ENCODE results near the gene POTEH.
"Not testable (repeated sequence)": the region's sequence is repeated elsewhere in the genome, so short reads cannot be mapped to it uniquely, and the experiment has no call there.

Gene POTEH

GRCh38 chr22:15689749-15690125 lies at the start of gene POTEH:
POTEH (plus strand) TSS chr22:15690026; CDS start chr22:15690078, 52 bp downstream.
- DNase-seq, result not testable (repeated sequence)

GRCh38 chr22:15642288-15642861 lies 47.5 kb upstream of the POTEH start:
- not testable (repeated sequence) for DNase-seq

DNA sequence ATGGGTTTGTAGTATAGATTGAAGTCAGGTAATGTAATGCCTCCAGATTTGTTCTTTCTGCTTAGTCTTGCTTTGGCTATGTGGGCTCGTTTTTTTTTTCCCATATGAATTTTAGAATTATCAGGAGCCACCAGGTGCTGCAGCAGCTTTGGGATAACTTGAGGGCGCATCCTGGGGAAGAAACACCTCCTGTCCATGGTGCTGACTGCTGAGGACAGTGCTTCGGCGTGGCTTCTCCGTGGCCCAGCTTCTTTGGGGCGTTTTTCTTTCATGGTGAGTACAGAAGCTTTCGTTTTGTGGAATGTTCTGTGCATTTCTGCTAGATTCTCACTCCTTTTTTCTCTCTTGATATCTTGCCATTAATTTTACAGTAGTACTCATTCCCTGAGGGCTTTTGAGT lies 37.9 kb upstream of the POTEH start:
- DNase-seq, result not testable (repeated sequence)

DNA sequence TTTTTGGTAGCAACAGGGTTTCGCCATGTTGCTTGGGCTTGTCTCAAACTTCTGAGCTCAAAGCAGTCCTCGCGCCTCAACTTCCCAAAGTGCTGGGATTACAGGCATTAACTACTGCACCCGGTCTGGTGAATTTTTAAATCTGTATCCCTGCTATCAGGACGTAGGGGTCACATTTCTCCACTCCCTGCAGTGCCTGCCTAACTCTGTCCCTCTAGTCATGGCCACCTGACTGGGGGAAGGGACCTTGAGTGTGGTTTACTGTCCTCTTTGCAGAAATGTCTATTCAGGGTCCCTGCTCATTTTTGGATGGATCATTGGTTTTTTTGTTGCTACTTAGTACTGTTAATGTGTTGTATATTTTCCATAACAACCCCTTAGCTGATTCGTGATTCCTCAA lies 37.1 kb upstream of the POTEH start:
- DNase-seq, result not testable (repeated sequence)

- DNase-seq, result not testable (repeated sequence)
Measured at GRCh38 chr22:15653241-15653640, 36.6 kb upstream of the POTEH start.

- not testable (repeated sequence) for DNase-seq
Measured at GRCh38 chr22:15661102-15661501, 28.7 kb upstream of the POTEH start.

GRCh38 chr22:15664682-15665081 lies 25.1 kb upstream of the POTEH start:
- not testable (repeated sequence) for DNase-seq

DNA sequence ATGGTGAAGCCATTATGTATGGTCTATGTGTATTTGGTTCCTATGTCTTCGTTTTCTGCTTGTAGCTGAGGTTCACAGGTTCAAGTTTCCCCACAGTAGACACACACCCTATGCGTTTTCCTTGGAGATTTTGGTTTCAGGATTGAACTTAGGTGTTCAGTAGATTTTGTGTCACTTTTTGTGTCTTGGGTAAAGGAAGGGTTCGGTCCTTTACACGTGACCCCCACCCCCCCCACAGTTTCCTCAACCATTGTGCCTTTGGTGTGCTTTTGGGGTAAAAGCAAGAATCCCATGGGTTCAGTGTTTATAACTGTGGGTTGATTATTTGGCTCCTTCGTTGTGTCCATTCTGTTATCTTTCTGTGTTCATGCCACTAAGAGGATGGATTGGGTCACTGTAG lies 24.3 kb upstream of the POTEH start:
- not testable (repeated sequence) for DNase-seq

DNA sequence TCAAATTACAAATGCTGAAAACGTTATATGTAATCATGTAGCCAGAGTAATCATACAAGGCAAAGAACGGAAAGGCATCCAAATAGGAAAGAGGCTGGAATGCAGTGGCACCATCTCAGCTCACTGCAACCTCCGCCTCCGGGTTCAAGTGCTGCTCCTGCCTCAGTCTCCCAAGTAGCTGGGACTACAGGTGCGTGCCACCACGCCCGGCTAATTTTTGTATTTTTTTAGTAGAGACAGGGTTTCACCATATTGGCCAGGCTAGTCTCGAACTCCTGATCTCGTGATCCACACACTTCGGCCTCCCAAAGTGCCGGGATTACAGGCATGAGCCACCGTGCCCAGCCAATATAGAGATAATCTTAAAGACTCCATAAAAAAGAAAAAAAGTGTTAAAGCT lies 20.4 kb upstream of the POTEH start:
- not testable (repeated sequence) for DNase-seq

DNA sequence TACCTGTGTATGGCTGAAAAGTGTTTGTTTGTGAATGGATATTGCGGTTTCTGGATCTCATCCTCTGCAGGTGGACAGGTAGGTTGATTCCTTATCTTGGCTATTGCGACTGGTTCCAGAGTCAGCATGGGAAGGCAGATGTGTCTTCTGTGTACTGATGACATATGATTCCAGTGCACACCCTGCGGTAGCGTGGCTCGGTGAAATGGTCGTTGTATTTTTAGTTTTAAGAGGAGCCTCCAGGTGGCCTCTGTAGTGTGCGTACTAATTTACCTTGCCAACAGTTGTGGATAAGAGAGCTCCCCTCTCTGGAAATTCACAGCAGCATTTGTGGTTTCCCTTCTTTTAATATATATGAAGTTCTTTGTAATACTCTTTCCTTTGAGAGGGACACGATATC lies 10.1 kb upstream of the POTEH start:
- not testable (repeated sequence) for DNase-seq

- DNase-seq, result not testable (repeated sequence)
Measured at GRCh38 chr22:15684115-15684514, 5.7 kb upstream of the POTEH start.

DNA sequence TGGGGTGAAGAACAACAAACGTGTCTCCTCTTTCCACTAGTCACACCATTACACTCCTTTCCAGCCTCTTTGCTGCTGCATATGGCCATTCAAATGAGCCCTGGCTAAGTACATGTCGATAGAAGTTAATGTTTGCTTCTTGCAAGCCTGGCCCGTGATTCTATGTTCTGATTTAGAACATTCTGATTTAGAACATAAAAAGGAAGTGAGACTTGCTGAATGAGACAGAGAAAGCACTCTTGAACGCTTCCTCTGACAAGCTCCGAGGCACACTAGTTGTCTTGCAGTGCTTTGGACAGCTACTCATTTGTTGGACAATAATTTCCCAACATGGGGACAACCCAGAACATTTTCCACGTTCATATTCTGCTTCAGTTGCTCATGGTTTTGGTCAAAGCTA lies 5.1 kb upstream of the POTEH start:
- not testable (repeated sequence) for DNase-seq

DNA sequence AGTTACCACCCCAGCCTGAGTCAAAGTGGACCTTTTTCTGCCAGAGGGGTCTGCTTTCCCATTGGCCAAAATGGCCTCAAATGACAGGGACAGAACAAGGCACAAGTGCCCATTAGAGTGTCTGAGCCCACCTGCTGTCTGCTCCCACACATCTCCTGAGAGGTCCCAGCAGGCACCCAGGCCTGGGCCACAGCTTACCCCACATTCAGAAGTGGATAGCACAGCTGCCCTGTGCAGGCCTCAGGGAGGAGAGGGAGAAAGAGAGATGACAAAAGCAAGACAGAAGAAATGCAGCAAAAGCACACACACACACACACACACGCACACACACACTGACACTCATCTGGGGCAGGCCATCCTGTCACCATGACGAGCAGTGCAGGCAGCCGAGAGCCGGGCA lies 4.2 kb upstream of the POTEH start:
- DNase-seq, result not testable (repeated sequence)

DNA sequence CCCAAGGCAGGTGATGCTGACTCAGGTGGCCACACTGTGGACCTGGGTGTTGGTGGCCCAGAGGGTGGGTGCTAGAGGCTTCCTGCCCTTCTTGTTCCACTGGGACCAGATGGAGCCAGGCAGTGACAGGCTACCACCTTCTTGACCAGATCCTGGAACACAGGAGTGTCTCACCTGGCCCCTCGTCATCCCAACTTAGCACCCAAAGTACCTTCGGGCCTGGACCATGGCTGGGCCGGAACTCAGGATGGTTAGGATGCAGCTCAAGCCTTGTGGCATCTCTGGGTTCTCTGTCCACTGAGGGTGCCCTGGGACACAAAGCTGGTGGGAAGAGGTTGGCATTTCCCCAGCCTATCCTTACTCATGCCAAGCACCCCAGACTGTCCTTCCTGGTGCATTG lies 2.7 kb upstream of the POTEH start:
- not testable (repeated sequence) for DNase-seq

GRCh38 chr22:15687676-15688075 lies 2.1 kb upstream of the POTEH start:
- not testable (repeated sequence) for DNase-seq

GRCh38 chr22:15688090-15688489 lies 1.7 kb upstream of the POTEH start:
- not testable (repeated sequence) for DNase-seq

- not testable (repeated sequence) for DNase-seq
Measured at GRCh38 chr22:15689012-15689748, 646 bp upstream of the POTEH start.

- DNase-seq, result not testable (repeated sequence)
Measured at GRCh38 chr22:15713600-15713999, 23.8 kb downstream of the POTEH start.

DNA sequence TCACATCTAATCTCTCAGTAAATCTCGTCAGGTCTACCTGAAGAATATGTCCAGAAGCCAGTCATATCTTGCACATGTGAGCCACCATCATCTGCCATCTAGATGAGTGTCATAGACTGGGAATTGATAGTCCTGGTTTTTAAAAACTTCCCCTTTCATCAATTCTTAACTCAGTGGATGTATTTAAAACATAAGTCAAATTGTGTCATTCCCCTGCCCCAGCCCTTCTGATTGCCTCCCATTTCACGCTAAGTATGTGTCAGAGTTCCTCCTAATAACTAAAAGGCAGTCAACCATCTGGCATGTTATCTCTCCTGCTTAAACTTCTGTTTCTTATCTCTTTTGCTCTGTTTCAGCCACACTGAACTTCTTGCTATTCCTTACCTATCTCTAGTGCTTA lies 24.3 kb downstream of the POTEH start:
- not testable (repeated sequence) for DNase-seq

GRCh38 chr22:15721884-15722283 lies 32.1 kb downstream of the POTEH start:
- DNase-seq, result not testable (repeated sequence)

- DNase-seq, result not testable (repeated sequence)
Measured at GRCh38 chr22:15729209-15729917, 39.5 kb downstream of the POTEH start.

DNA sequence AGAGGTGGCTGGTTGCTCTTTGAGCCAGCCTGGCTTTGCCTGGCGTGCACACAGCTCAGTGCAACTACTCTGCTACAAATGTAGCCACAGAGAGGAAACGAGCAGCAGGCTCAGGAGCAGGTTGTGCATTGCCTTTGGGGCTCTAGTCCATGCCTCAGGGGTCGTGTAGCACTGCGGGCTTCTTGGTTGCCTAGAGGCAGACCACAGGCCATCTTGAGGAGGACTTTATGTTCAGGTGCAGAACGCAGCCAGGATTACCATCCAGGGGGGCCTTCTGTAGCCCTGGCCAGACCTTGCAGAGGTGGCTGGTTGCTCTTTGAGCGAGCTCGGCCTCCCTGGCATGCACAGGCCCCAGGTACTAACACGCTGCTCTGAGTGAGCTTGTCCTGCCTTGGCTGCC lies 41.2 kb downstream of the POTEH start:
- DNase-seq, result not testable (repeated sequence)

- not testable (repeated sequence) for DNase-seq
Measured at GRCh38 chr22:15734411-15734810, 44.6 kb downstream of the POTEH start.
